Measurements from ENCODE around the gene BIN1.

- TF ChIP-seq CTCF (conservative IDR thresholded peaks at IDR 0.05; ENCODE audit: low read depth, low read length) (no peak), POLR2A (IDR thresholded peaks at IDR 0.05; ENCODE audit: low read depth, low read length) (no peak), RAD21 (IDR thresholded peaks at IDR 0.05; ENCODE audit: low read length) (no peak), CEBPB (IDR thresholded peaks at IDR 0.05; ENCODE audit: low read depth, low read length) (no peak), NFE2L2 (IDR thresholded peaks at IDR 0.05; ENCODE audit: low read depth, low read length) (no peak), RFX5 (IDR thresholded peaks at IDR 0.05; ENCODE audit: low read depth, low read length) (no peak), FOS (IDR thresholded peaks at IDR 0.05; ENCODE audit: low read depth, low read length) (no peak)
These were observed 106.0 kb downstream of the BIN1 start for GRCh38 chr2:127000937-127001336.

Measured in IMR-90 (cell line).